ENCODE data around the gene P3H3.

DNA sequence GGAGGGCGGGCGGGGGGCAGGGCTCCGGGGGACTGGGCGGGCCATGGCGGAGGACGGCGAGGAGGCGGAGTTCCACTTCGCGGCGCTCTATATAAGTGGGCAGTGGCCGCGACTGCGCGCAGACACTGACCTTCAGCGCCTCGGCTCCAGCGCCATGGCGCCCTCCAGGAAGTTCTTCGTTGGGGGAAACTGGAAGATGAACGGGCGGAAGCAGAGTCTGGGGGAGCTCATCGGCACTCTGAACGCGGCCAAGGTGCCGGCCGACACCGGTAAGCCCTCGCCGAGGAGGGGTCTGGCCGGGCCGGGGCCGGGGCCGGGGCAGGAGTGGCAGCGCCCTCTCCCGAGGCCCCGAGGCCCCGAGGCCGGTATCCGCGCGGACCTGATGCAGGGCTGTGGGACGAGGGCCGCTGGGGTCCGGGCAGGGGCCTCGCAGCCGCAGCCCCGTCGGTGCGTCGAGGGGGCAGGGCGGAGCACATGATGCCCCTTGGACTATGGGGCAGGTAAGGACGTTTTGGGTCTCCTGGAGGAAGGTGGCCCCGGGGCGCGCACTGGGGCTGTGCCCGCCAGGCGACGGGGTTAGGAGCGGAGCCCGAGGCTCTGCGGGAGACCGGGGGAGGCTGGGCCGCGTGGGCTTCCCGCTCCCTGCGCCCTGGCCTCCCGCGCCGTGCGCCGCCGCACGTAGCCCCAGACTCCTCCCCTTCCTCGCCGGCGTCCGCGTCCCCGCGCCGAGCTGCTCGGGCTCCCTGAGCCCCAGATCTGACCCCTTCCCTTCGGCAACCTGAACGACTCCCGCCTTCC, 39.4 kb downstream of the P3H3 start, which contains the start of gene TPI1:
- TF ChIP-seq POLR2A (IDR thresholded peaks at IDR 0.05; ENCODE audit: low read length) (peak; percentile 89), GATA1 (IDR thresholded peaks at IDR 0.05; ENCODE audit: low read depth, low read length) (no peak)
